Stimulated activated naive CD4-positive, alpha-beta T cell (primary cell): Measurements from ENCODE around the gene MYO5A.
"Not testable (repeated sequence)": the region's sequence is repeated elsewhere in the genome, so short reads cannot be mapped to it uniquely, and the experiment has no call there.

Source experiments
- DNase-seq, 6 experiments: peaks; one replicate each; lab custom pipeline; 2025; lab: John Stamatoyannopoulos, UW

The MYO5A gene

GRCh38 chr15:52540374-52541012 is 11.8 kb upstream of the MYO5A start:
- no peak for DNase-seq

- DNase-seq, result no peak
Measured at GRCh38 chr15:52537459-52537858, 8.8 kb upstream of the MYO5A start.

GRCh38 chr15:52532427-52532826 is 3.7 kb upstream of the MYO5A start:
- no peak for DNase-seq

- DNase-seq, result no peak
Measured at GRCh38 chr15:52529940-52530339, 1.3 kb upstream of the MYO5A start.

- peak in 2 of 6 experiments; percentile 3 to 26 for DNase-seq
Measured at GRCh38 chr15:52529341-52529924, 753 bp upstream of the MYO5A start.

GRCh38 chr15:52527911-52528563 is 643 bp downstream of the MYO5A start:
- peak in 5 of 6 experiments; percentile 7 to 57 (median 30) for DNase-seq

GRCh38 chr15:52527196-52527910 is 1.3 kb downstream of the MYO5A start:
- DNase-seq, result no peak

- no peak for DNase-seq
Measured at GRCh38 chr15:52524223-52525136, 4.2 kb downstream of the MYO5A start.

- no peak for DNase-seq
Measured at GRCh38 chr15:52523647-52524046, 5.0 kb downstream of the MYO5A start.

- no peak for DNase-seq
Measured at GRCh38 chr15:52523192-52523591, 5.5 kb downstream of the MYO5A start.

- DNase-seq, result no peak
Measured at GRCh38 chr15:52521682-52522081, 7.0 kb downstream of the MYO5A start.

- DNase-seq, result no peak
Measured at GRCh38 chr15:52520421-52520820, 8.3 kb downstream of the MYO5A start.

GRCh38 chr15:52518487-52519371 is 10.0 kb downstream of the MYO5A start:
- no peak for DNase-seq

GRCh38 chr15:52517014-52517413 is 11.7 kb downstream of the MYO5A start:
- DNase-seq, result no peak

GRCh38 chr15:52515343-52515742 is 13.3 kb downstream of the MYO5A start:
- no peak for DNase-seq

GRCh38 chr15:52514482-52514881 is 14.2 kb downstream of the MYO5A start:
- DNase-seq, result no peak

- not testable (repeated sequence) for DNase-seq
Measured at GRCh38 chr15:52512869-52513268, 15.8 kb downstream of the MYO5A start.

GRCh38 chr15:52511084-52511483 is 17.6 kb downstream of the MYO5A start:
- DNase-seq, result no peak

GRCh38 chr15:52509500-52510245 is 19.0 kb downstream of the MYO5A start:
- no peak for DNase-seq

- DNase-seq, result no peak
Measured at GRCh38 chr15:52506549-52506948, 22.1 kb downstream of the MYO5A start.
